ENCODE measurements around the gene SLC2A14.
"Not testable (repeated sequence)": the region's sequence is repeated elsewhere in the genome, so short reads cannot be mapped to it uniquely, and the experiment has no call there.

Gene SLC2A14

GRCh38 chr12:7868391-7868790, 4.3 kb downstream of the SLC2A14 start:
- FAIRE-seq = no peak

DNA sequence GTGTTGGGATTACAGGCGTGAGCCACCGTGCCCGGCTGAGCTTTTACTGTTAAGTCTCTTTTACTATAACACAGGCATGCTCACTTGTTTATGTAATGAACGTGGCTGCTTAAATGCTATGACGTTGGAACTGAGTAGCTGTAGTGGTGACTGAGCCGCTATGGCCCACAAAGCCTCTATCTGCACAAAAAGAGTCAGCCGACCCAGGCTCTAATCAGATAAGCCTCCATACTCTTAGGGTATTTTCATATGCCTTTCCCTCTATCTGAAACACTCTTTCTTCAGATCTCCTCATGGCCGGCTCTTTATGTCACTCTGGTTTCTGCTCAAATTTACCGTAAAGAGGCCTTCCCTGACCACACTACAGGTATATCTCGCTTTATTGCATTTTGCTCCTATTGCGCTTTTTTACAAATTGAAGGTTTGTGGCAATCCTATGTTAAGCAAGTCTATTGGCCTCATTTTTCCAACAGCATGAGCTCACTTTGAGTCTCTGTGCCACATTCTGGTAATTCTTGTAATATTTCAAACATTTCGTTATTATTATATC, 8.0 kb downstream of the SLC2A14 start:
- FAIRE-seq = no peak

DNA sequence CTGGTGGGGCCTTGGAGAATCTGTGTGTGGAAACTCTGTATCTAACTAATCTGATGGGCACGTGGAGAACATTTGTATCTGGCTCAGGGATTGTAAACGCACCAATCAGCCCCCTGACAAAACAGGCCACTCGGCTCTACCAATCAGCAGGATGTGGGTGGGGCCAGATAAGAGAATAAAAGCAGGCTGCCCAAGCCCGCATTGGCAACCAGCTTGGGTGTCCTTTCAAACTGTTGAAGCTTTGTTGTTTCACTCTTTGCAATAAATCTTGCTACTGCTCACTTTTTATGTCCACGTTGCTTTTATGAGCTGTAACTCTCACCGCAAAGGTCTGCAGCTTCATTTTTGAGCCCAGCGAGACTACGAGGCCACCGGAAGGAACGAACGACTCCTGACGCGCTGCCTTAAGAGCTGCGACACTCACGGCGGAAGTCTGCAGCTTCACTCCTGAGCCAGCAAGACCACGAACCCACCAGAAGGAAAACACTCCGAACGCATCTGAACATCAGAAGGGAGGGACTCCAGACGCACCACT, 9.8 kb downstream of the SLC2A14 start:
- FAIRE-seq = not testable (repeated sequence)

DNA sequence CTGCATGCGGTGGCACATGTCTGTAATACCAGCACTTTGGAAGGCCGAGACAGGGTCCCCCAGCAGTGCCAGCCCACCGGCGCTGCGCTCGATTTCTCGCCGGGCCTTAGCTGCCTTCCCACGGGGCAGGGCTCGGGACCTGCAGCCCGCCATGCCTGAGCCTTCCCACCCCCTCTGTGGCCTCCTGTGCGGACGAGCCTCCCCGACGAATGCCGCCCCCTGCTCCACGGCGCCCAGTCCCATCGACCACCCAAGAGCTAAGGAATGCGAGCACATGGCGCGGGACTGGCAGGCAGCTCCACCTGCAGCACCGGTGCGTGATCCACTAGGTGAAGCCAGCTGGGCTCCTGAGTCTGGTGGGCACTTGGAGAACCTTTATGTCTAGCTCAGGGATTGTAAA, 10.4 kb downstream of the SLC2A14 start:
- not testable (repeated sequence) for FAIRE-seq

DNA sequence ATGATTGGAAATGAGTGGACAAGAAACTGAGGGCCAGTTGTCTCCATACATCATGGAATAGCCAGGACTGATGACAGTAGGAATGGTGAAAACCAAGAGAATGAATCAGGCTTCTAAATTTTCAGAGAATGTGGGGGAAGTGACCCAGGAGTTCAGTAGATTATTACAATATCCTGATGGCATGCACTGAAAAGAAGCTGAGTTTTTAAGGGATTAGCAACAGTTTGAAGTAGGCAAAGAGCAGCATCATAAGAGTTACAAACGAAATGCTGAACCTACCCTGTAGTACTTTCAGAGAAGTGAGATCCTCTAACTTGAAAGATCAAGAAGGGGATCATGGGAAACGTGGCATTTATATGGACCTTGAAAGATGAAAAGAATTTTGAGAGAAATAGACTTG, 13.2 kb downstream of the SLC2A14 start:
- no peak for FAIRE-seq

GRCh38 chr12:7857971-7858370, 14.7 kb downstream of the SLC2A14 start:
- FAIRE-seq = no peak

- no peak for FAIRE-seq
These were observed 16.2 kb downstream of the SLC2A14 start for GRCh38 chr12:7856516-7856915.

- no peak for FAIRE-seq
These were observed 19.2 kb downstream of the SLC2A14 start for GRCh38 chr12:7853557-7853956.

- FAIRE-seq = not testable (repeated sequence)
These were observed 21.1 kb downstream of the SLC2A14 start for GRCh38 chr12:7851622-7852081.

DNA sequence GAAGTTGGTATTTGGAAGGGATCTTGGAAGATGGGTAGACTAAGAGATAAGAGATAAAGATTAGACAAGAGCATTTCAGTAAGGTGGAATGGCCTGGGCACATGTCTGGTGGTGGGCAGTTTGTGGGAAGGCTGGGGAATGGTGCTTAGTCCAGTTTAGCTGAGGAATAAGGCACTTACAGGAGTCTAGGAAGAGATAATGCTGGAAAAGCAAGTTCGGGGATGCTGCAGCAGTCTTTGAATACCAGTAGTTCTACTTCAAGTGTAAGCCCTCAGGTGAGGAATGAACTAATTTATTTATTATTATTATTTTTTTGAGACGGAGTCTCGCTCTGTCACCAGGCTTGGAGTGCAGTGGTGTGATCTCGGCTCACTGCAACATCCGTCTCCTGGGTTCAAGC, 22.6 kb downstream of the SLC2A14 start:
- FAIRE-seq = not testable (repeated sequence)

DNA sequence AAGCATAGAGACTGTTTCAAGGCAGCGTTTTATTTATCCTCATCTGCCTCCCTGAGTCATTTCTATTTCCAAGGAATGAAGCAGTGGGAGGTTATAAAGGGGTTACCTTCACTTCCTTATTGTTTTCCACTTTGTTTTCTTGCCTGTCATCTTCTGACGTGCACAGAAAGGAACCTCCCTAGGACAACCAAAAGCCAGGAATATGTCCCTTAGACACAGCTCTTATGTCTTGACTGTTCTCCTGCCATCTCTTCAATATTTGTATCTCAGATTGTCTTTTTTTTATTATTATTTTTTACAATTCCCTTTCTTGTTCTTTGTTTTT, 24.7 kb downstream of the SLC2A14 start:
- FAIRE-seq = not testable (repeated sequence)

DNA sequence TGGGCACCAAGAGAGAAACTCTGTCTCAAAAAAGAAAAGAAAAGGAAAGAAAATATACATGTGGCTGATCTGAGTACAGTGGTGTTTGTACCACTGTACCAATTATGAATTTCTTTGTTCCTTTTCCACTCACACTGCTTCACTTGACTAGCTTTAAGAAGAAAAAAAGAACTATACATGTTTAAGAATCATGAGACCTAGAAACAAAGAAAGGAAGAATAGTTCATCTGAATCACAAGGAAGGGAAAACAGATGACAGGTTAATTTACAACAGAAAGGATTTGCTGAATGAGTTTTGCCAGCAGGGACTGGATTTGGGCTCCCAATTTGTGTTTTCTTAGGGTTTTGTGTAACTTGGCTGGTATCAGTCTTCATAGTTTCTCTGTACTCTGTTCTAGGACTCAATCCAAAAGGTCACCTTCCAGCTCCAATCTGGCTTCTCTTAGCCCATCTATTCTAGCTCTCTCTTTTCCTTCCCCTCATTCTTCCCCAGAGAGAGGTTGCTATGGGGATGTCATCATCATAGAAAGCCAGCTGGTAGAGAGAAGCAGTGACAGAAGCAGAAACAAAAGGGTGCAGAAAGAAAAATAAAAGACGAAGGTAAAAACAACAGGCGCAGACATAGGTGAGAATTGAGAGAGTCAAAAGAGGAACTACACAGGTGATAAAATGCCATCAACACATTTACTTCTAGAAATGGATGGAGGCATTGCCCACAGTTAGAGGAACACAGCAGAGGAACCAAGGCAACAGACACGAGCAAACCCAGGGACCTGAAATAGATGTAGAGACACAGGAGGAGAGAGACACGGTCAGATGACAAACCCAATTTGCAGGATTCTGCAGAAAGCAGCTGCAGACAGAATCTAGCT, 25.3 kb downstream of the SLC2A14 start:
- FAIRE-seq = not testable (repeated sequence)

- no peak for FAIRE-seq
These were observed 28.6 kb downstream of the SLC2A14 start for GRCh38 chr12:7844116-7844515.

DNA sequence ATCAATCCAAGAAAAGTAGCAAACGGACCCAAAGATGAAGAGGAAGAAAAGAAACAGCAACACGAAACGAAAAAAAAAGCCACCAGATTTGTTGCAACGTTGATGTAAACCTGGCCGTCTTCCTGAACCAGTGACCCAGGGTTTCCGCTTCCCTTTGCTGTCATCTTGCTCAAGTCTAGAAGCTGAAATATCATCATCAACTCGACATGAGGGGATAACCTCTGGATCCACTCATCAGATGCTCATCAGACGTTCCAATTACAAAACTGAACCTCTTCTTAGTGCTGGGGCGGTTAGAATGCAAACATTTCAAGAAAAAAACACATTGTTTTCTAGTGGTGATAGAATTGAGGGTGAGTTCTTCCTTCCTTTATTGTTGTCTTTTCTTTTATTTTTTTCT, 29.1 kb downstream of the SLC2A14 start:
- FAIRE-seq = not testable (repeated sequence)

DNA sequence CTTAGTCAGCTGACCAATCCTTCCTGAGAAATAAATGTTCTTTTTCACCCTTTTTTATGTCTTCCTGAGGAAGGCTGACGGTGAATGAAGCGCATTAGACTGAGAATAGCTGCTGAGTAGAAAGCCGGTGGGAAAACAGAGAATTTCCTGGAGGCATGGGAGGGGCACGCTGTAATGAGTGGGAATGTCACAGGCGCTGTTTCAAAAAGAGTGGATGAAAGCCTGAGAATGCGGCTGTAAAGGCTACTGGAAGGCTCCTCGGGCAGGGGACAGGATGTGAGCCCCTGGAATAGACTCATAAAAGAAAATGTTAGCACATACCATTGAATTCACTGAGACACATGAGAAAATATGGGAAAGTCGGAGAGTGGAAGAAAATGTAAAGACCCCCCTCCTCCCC, 29.6 kb downstream of the SLC2A14 start:
- FAIRE-seq = not testable (repeated sequence)

GRCh38 chr12:7842444-7842843, 30.3 kb downstream of the SLC2A14 start:
- not testable (repeated sequence) for FAIRE-seq

GRCh38 chr12:7839848-7840247, 32.9 kb downstream of the SLC2A14 start:
- FAIRE-seq = not testable (repeated sequence)

GRCh38 chr12:7839226-7839625, 33.5 kb downstream of the SLC2A14 start:
- FAIRE-seq = not testable (repeated sequence)

DNA sequence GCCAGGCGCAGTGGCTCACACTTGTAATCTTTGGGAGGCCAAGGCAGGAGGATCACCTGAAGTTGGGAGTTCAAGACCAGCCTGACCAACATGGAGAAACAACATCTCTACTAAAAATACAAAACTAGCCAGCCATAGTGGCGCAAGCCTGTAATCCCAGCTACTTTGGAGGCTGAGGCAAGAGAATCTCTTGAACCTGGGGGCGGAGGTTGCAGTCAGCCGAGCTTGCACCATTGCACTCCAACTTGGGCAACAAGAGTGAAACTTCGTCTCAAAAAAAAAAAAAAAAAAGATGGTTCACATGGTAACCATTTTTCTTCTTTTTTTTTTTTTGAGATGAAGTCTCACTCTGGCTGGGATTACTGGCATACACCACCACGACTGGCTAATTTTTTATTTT, 35.3 kb downstream of the SLC2A14 start:
- FAIRE-seq = no peak

- no peak for FAIRE-seq
These were observed 36.9 kb downstream of the SLC2A14 start for GRCh38 chr12:7835766-7836165.

GRCh38 chr12:7835116-7835515, 37.6 kb downstream of the SLC2A14 start:
- no peak for FAIRE-seq

DNA sequence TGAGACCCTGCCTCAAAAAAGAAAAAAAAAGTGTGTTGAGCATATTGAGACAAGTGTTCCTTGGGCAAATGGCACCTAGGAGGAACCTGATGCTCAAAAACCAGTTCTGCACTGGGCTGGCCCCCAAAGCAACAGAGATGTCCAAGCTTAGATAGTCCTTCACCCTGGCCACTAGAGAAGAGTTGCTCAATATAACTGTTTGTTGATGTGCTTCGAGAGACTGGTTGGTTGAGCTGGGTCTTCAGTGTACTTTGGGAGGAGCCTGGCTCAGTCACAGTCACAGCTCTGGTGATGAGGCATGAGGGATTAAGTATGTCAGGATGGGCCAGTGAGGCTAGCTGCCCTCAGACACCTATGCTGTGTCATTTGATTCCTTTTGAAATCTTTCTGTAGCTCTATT, 38.0 kb downstream of the SLC2A14 start:
- FAIRE-seq = no peak

DNA sequence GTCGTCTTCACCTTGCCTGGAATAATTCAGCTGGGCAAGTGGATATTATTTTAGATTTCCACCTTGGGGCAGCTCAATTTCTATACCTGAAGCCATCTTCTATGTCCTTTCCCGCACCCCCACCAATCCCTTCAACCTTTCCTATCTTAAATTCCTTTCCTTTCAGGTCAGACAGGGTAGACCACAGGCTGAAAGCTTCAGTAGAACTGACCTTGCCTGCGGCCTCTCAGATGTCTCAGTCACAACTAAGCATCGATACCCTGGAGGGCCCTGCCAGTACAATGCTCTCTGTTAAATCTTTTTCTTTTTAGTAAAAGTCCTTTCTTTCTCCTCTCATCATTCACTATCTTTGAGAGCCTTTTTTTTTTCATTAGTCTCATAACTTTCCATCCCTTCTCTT, 38.9 kb downstream of the SLC2A14 start:
- FAIRE-seq = no peak

DNA sequence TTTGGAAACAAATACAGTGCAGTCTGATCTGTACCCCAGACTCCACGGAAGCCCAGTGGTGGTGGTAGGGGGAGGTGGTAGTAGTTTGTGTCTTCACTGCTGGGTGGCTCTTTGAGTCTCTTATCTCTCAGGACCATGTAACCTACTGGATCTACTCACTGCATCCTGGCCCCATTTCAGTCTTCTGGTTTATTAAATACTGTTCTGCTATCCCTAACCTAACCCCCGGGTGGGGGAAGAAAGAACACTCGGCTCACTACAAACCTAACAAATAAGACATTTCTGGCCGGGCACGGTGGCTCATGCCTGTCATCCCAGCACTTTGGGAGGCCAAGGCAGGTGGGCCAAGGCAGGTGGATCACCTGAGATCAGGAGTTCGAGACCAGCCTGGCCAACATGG, 39.5 kb downstream of the SLC2A14 start:
- FAIRE-seq = not testable (repeated sequence)
